Brain pericyte (primary cell): ENCODE data around the gene GORASP1.

Source experiments
- DNase-seq: peaks from one replicate; pipeline ENCODE4 v3.0.0-alpha.2; 2012; ENCODE audit warnings: low read depth, low spot score

GORASP1 gene

GRCh38 chr3:39107388-39108199 is at the start of gene GORASP1, which contains the start of gene TTC21A:
Gene GORASP1, minus strand, starts transcription at chr3:39107627. Its CDS starts 86 bp downstream, at chr3:39107541.
Gene TTC21A, plus strand, starts transcription at chr3:39107680. Its CDS starts 158 bp downstream, at chr3:39107838.
- peak; percentile 54 for DNase-seq

GRCh38 chr3:39156421-39156820 is 49.0 kb upstream of the GORASP1 start:
- no peak for DNase-seq

- DNase-seq: no peak
Observed at GRCh38 chr3:39154280-39155021, 47.0 kb upstream of the GORASP1 start.

DNA sequence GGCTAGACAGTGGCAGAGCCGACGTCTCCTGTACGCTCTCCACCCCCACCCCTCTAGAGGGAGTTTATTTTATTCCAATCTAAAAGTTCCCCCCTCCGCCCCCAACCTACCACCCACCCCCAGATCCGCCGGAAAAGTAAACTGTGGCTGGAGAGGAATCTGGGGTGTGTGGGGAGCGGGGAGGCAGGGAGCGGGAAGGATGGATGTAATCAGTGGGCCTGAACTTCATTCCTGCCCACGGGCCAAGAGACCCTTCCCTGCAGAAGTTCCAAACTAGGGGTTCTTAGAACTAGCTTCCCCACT is 46.5 kb upstream of the GORASP1 start:
- DNase-seq: no peak

DNA sequence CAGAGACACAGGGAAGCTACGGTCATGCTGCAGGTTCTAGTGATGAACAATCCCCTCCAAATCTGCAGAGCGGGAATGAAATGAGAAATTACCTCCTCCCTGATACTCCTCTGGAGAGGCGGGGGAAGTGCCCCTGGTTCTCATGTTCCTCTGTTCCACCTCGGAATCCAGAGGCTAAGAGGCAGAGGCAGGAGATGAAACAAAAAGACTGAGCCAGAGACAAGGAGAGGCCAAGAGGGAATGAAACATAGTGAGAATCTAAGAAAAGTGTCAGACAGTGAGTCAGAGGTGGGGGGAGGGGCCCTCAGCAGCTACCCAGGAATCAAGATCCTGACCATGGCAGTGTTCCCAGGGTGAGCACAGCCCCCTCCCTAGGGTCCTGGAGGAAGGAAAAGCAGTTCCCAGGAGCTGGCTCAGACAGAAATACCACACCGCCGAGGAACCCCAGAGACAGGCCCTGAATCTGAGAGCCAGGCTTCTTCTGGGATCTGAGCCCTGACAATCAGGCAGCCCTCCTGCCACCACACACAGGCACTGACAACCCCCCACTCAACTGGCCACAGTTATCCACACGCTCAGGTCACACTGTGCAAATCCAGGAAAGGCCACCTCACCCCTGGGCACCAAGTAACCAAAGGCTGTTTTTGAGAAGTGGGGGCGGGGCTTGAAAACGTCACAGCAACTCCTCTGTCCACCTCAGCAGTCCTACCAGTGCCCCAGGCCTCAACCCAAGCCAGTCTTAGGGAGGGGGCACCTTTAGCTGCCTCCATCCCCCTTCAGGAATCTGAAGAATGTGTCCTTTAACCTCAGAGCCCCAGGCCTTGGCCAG is 43.6 kb upstream of the GORASP1 start:
- peak; percentile 77 for DNase-seq

GRCh38 chr3:39150148-39150802 is 42.8 kb upstream of the GORASP1 start:
- DNase-seq: no peak

- no peak for DNase-seq
Observed at GRCh38 chr3:39149498-39150147, 42.2 kb upstream of the GORASP1 start.

DNA sequence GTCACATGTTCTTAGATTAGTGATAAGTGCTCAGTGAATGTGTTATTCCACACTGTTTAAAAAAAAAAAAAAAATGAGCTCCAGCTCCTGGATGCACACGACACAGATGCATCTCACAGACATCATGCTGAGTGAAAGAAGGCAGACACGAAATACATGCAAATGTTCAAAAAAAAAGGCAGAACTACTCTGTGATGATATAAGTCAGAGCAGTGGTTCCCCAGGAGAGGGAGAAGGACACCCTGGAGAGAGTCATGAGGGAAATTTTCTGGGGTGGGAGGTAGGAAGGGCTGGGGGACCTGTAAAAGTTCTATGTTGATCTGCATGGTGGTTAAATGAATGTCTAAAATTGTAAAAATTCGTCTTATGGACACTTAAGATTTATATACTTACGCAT is 41.6 kb upstream of the GORASP1 start:
- no peak for DNase-seq

GRCh38 chr3:39148435-39149058 is 41.1 kb upstream of the GORASP1 start:
- DNase-seq: no peak

DNA sequence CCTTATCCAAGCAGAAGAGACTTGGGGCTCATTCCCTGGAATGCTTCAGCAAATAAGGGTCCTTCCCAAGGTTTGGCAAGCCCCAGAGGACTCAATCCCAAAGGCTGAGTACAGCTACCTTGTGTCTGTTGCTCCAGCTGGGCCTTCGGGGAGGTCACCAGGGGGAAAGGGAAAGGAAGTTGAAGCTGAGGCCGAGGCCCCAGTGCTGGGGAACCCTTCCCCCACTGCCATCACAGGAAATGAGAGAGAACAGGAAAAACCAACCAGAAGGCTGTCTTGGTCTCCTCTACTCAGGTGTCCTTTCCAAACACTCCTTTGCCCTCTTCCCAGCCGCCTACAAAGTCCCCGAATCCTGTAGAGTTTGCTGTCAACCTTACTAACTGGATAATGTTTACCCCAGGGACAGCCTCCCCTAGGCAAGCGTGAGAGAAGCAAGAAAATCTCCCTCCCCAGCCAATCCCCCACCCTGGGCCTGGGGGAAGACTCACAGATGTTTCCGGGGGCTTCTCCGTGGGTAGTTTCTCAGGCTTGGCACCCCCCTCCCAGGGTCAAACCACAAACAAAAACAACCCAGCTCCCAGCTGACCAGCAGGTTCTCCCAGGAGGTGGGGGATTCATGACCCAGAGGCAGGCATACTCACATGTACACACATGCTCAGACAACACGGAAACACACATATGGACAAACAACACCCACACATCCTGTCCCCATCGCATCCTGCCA is 40.4 kb upstream of the GORASP1 start:
- peak; percentile 67 for DNase-seq

DNA sequence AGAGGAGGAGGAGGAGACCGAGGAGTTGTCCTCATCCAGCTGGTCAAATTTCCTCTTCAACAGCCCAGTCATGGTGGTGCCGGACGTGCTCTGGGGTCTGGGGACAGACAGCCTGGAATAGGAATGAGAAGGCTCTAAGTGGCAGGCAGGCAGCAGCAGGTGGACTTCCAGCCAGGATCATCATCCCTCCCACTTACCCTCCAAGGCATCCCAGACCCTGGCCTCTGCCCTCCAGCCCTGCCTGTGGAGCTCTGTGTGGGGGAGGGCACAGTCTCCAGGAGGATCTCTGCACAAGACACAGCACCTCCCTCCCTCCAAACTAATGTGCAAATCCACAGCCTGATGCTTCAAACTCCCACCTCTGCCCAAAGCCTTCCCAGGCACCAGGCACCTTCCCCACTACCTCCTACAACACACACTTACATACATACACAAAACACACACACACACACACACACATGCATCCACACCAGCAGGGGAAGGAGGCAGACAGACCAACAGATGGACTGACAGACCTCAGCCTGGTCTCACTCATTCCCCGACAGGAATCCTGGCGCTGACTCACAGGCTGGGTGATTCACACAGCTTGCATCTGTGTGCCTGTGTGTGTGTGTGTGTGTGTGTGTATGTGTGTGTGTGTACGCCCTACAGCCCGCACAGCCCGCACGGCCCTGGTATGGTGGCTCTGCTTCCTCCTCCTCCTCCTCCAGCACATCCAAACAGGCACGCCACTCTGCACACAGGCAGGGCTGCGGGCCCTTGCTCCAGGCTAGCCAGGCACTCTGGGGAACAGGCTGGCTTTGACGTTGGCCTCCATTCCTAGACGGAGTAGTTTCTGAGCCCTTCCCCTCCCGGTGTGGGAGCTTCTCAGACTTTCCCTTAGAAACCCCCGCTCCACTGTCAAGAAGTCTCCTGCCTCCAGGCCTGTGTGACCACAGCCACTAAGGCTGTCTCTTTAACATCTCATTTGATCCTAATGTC is 39.5 kb upstream of the GORASP1 start:
- DNase-seq: peak; percentile 81

- DNase-seq: no peak
Observed at GRCh38 chr3:39146083-39146501, 38.7 kb upstream of the GORASP1 start.

DNA sequence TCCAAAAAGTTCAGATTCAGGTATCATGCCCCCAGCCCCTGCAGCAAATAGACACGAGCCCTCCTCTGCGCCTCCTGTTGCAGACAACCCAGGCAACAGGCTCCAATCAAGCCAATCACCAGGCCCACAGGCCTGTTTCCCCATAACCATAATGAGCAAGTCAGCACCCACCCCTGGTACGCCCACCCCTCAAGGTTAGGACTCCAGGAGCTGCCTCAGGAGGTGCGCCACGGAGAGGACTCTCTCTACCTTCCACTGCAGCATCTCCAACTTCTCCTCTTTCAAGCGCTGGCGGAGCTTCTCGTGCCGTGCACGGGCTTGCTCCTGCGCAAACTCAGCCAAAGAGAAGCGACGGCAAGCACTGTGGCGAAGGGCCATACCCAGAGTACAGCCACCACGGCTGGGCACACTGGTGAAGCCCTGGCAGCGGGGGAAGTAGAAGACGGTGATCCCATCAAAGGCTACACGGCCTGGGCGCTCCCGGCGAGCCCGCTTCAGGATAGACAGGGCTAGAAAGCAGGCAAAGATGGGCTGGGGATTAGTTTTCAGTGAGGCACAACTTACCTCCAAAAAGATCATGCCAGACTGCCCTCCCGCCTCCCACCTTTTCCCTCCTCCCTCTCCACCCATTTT is 37.4 kb upstream of the GORASP1 start:
- DNase-seq: no peak

DNA sequence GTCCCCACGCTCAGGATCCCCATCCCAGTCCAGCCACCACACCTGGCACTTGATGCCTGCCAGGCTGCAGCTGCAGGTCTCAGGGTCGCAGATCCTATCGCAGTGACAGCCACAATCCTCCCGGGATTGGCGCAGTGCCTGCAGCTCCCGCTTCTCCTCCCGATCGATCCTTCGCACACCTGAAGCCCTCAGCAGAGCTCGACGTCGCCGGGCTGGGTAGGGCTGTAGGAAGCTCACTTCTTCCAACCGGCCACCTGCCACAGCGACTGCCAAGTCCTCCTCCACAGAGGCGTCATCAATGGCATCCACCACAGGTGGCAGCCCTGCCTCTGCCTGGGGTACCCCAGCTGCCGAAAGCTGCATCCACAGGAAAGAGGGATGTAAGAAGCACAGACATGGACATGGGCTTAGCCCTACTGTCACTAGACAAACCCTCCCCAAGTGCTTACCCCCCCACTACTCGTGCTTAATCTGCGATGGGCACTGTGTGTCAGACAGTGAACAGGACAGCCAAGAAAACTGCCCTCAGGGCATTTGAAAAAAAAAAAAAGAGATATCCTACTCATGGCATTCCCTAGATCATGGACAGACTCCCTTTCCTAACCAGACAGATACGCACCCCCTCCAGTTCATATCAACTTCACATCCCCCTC is 36.8 kb upstream of the GORASP1 start:
- no peak for DNase-seq

DNA sequence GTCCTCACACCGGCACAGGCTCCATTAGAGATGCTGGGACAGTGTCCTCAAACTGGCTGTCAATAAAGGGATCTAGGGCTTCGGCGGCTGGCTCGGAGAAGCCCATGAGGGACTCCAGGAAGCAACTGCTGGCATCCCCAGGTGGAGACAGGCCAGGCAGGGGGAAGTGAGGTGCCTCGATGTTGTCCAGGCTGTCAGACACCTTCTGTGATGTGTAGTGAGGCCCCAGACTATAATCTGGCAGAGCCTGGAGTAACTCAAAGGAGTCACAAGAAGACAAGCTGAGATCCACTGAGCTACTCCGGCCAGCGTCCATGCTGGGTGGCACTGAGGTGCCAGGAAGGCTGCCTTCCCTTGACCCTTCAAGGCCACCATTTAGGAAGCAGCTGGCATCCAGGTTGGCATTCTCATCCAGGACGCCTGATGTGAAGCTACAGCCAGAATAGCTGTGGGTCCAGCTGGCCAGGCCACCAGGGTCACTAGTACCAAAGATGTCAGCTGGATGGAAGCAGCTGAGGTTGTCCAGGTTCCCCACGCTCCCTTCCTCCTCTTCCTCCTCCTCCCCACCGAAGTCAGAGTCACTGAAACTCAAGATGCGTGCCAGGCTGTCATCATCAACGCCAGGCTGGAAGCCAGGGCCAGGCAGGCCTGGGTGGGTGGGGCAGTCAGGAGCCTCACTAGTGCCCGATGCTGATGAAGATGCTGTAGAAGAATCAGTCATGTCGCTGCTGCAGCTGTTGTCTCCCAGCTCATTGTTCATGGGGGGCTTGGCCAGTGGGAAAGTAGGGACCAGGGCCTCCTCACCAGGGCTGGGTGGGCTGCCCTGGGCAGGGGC is 35.8 kb upstream of the GORASP1 start:
- no peak for DNase-seq

DNA sequence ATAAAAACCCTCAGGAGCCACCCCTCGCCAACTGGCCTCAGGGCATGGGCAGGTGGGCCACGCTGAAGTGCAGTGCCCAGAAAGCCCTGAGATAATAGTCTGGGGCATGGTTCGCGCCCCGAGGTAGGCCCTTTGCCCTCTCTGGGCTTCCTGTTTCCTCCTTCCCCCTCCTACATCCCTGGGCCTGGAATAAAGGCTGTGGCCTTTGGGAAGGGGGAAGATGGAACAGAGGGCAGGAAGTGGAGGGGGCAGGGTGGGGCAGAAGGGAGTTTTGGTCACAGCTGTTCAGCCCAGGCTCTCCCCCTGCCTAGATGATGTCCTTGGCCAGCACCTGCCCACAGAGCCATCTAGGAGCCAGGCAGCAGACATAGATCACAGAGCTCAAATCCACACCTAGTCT is 34.6 kb upstream of the GORASP1 start:
- no peak for DNase-seq
